DND-41 (cell line): Measurements from ENCODE around the gene TCF7L2.

Source experiments
- CTCF ChIP-seq: IDR thresholded peaks from 2 replicates; pipeline ENCODE4 v1.5.1; 2012; ENCODE audit warnings: borderline replicate concordance, low read length, moderate library complexity, mild to moderate bottlenecking; ENCODE audit not compliant: poor library complexity, severe bottlenecking; ENCODE audit errors: extremely low read depth
- EZH2 ChIP-seq: IDR thresholded peaks from 3 replicates; pipeline ENCODE4 v1.6.1; 2012; ENCODE audit warnings: borderline replicate concordance, low read depth, mild to moderate bottlenecking, moderate library complexity, low read length, inconsistent platforms; ENCODE audit not compliant: severe bottlenecking

DNA sequence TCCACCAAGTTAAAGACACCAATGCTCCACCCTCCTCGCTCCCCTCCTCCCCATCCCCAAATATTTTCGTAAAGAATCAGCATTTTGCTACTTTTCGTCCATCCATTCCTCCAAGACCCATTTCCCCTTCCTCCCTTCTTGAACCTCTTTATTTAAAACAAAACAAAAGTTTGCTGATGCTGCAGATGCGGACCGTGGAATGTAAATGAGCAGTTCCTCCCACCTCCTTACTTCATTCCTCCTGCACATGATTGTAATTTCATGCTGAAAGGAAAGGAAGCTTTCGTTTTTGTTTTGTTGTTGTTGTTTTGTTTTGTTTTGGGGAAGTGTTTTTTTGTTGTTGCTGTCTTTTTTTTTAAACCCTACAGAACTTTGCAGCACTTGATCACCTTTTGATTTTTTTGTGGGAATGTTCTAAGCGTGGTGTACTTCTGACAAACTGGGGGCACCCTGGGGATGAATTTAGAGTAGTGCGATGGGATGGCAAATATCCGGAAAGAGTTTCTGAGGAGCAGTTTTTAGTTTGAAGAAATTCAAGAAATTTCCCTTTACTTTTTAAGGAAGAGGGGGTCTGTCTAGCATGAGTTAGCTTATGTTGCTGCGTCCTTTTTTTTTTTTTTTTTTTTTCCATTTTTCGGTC, 177.3 kb downstream of the TCF7L2 start:
- TF ChIP-seq CTCF, result no peak
- no peak for TF ChIP-seq EZH2
